H1 (cell line): ENCODE data around the gene TTBK2. TPM values are rescaled to one million over a fixed set of nuclear protein-coding genes. Genes with fewer than 3 reads are reported as not detected.

Source experiments
- CTCF ChIA-PET: fragments of 300-600 bp; sonication (Branson Sonifier 250); formaldehyde crosslinking; loops from one replicate; lab custom pipeline; 2021; ENCODE audit not compliant: partially characterized antibody; lab: Charles Lee
- POLR2A ChIA-PET: fragments of 300-600 bp; sonication (Branson Sonifier 250); formaldehyde crosslinking; loops from one replicate; lab custom pipeline; 2021; ENCODE audit warnings: inconsistent platforms; ENCODE audit not compliant: partially characterized antibody; lab: Charles Lee
- DNase-seq, 2 experiments: peaks; one replicate each; pipeline versions ENCODE4 v3.0.0 to v3.0.0-alpha.2; 2010 to 2022; ENCODE audit warnings: low spot score in 2 of 2, low read depth in 1 of 2, mixed read lengths in 1 of 2
- FAIRE-seq: peaks from 2 replicates; lab custom pipeline; 2011; peaks lifted over from hg19 to GRCh38; lab: Jason Lieb, UNC
- H2AFZ ChIP-seq: 2 replicates; pipeline ENCODE4 v1.8.1; 2012; ENCODE audit warnings: low read length, inconsistent platforms
- H2AK5ac ChIP-seq: 2 replicates; pipeline ENCODE4 v1.6.1; 2013; ENCODE audit warnings: low read depth, low read length
- H2BK120ac ChIP-seq: replicated peaks from 2 replicates; pipeline ENCODE3; 2013; ENCODE audit warnings: low read depth, low read length, inconsistent platforms
- H2BK12ac ChIP-seq: 2 replicates; pipeline ENCODE4 v1.6.1; 2013; ENCODE audit warnings: low read depth, low read length
- H2BK15ac ChIP-seq: 2 replicates; pipeline ENCODE4 v1.6.1; 2013; ENCODE audit warnings: low read length
- H2BK20ac ChIP-seq: 2 replicates; pipeline ENCODE4 v1.6.1; 2013; ENCODE audit warnings: low read length
- H2BK5ac ChIP-seq: 2 replicates; pipeline ENCODE4 v1.6.1; 2013; ENCODE audit warnings: low read depth, low read length
- H3K14ac ChIP-seq: 2 replicates; pipeline ENCODE4 v1.6.1; 2013; ENCODE audit warnings: inconsistent platforms; ENCODE audit not compliant: insufficient read length
- H3K18ac ChIP-seq: 2 replicates; pipeline ENCODE4 v1.6.1; 2013; ENCODE audit warnings: low read length; ENCODE audit errors: extremely low read depth
- H3K23ac ChIP-seq: 2 replicates; pipeline ENCODE4 v1.6.1; 2013; ENCODE audit warnings: inconsistent platforms; ENCODE audit not compliant: insufficient read length
- H3K23me2 ChIP-seq: 2 replicates; pipeline ENCODE4 v1.6.1; 2013; ENCODE audit warnings: low read depth, low read length
- H3K27ac ChIP-seq: 2 replicates; pipeline ENCODE4 v1.6.1; 2011; ENCODE audit warnings: low read depth, low read length, inconsistent platforms
- H3K27me3 ChIP-seq, 4 experiments: replicated peaks in 1 of 4; 1 replicate in 1 of 4; 2 replicates in 3 of 4; pipeline versions ENCODE4 v1.6.1 to v1.8.1; 2011 to 2013; ENCODE audit warnings: low read length in 3 of 4, mild to moderate bottlenecking in 3 of 4, inconsistent platforms in 2 of 4, mixed read lengths in 2 of 4, moderate library complexity in 1 of 4; ENCODE audit not compliant: control insufficient read depth in 3 of 4, insufficient read depth in 3 of 4; ENCODE audit errors: extremely low read depth in 1 of 4
- H3K36me3 ChIP-seq, 4 experiments: 2 replicates each; pipeline versions ENCODE4 v1.6.1 to v1.8.1; 2011 to 2013; ENCODE audit warnings: mild to moderate bottlenecking in 4 of 4, low read length in 3 of 4, moderate library complexity in 2 of 4, control low read depth in 1 of 4, inconsistent platforms in 1 of 4; ENCODE audit not compliant: insufficient read depth in 4 of 4, control insufficient read depth in 2 of 4
- H3K4ac ChIP-seq: replicated peaks from 2 replicates; pipeline ENCODE3; 2013; ENCODE audit warnings: low read length, low read depth, mixed read lengths, inconsistent platforms; ENCODE audit not compliant: insufficient read length
- H3K4me1 ChIP-seq, 4 experiments: replicated peaks in 1 of 4; 1 replicate in 1 of 4; 2 replicates in 3 of 4; pipeline versions ENCODE4 v1.6.1 to v1.8.1; 2011 to 2013; ENCODE audit warnings: low read length in 3 of 4, inconsistent platforms in 2 of 4, mixed read lengths in 1 of 4; ENCODE audit not compliant: insufficient read depth in 4 of 4, control insufficient read depth in 3 of 4
- H3K4me2 ChIP-seq, 2 experiments: 2 replicates each; pipeline versions ENCODE4 v1.6.1 to v1.8.1; 2011 to 2013; ENCODE audit warnings: low read depth in 2 of 2, low read length in 2 of 2, control low read depth in 1 of 2, inconsistent platforms in 1 of 2, mild to moderate bottlenecking in 1 of 2; ENCODE audit not compliant: insufficient read depth in 1 of 2
- H3K4me3 ChIP-seq, 4 experiments: fragments of 200-600, 300-600 bp in 1 of 4; sonication (generic), shearing (Covaris generic), sonication (Bioruptor Twin) in 1 of 4; 2 replicates each; pipeline versions ENCODE4 v1.5.1 to v1.8.1; 2011 to 2016; ENCODE audit warnings: low read length in 4 of 4, low read depth in 3 of 4, control low read depth in 2 of 4, inconsistent platforms in 2 of 4, mild to moderate bottlenecking in 2 of 4, mixed read lengths in 1 of 4, moderate library complexity in 1 of 4; ENCODE audit not compliant: insufficient read depth in 2 of 4; ENCODE audit errors: extremely low read depth in 1 of 4
- H3K56ac ChIP-seq: replicated peaks from 2 replicates; pipeline ENCODE3; 2013; ENCODE audit warnings: low read depth, mild to moderate bottlenecking, mixed read lengths, low read length, inconsistent platforms; ENCODE audit not compliant: insufficient read length
- H3K79me1 ChIP-seq: 2 replicates; pipeline ENCODE4 v1.6.1; 2013; ENCODE audit warnings: low read depth, low read length, control low read depth
- H3K79me2 ChIP-seq, 2 experiments: 2 replicates each; pipeline versions ENCODE4 v1.6.1 to v1.8.1; 2012 to 2013; ENCODE audit warnings: low read length in 2 of 2, mild to moderate bottlenecking in 2 of 2, inconsistent platforms in 1 of 2; ENCODE audit not compliant: insufficient read depth in 2 of 2, control insufficient read depth in 1 of 2
- H3K9ac ChIP-seq, 4 experiments: replicated peaks in 1 of 4; 1 replicate in 1 of 4; 2 replicates in 3 of 4; pipeline versions ENCODE4 v1.6.1 to v1.8.1; 2011 to 2013; ENCODE audit warnings: low read depth in 3 of 4, low read length in 3 of 4, control low read depth in 2 of 4, mild to moderate bottlenecking in 2 of 4, moderate library complexity in 2 of 4, inconsistent platforms in 1 of 4; ENCODE audit errors: extremely low read depth in 1 of 4
- H3K9me3 ChIP-seq, 2 experiments: 2 replicates each; pipeline versions ENCODE4 v1.6.1 to v1.8.1; 2012 to 2013; ENCODE audit warnings: mild to moderate bottlenecking in 2 of 2, moderate library complexity in 2 of 2, control low read depth in 1 of 2, inconsistent platforms in 1 of 2, low read depth in 1 of 2, low read length in 1 of 2, mixed read lengths in 1 of 2; ENCODE audit not compliant: insufficient read depth in 2 of 2
- H4K20me1 ChIP-seq, 2 experiments: replicated peaks in 1 of 2; 2 replicates each; pipeline versions ENCODE3 to v1.8.1; 2011 to 2013; ENCODE audit warnings: inconsistent platforms in 2 of 2, low read length in 2 of 2, mild to moderate bottlenecking in 1 of 2; ENCODE audit not compliant: insufficient read depth in 2 of 2, control insufficient read depth in 1 of 2
- H4K5ac ChIP-seq: 2 replicates; pipeline ENCODE4 v1.6.1; 2013; ENCODE audit warnings: low read length, low read depth, mixed read lengths, inconsistent platforms; ENCODE audit not compliant: insufficient read length
- H4K8ac ChIP-seq: 2 replicates; pipeline ENCODE4 v1.8.0; 2013; ENCODE audit warnings: mild to moderate bottlenecking, moderate library complexity, low read length, inconsistent platforms; ENCODE audit not compliant: insufficient read depth; ENCODE audit errors: extremely low read depth
- H4K91ac ChIP-seq: replicated peaks from 2 replicates; pipeline ENCODE3; 2013; ENCODE audit warnings: low read length, mixed read lengths, inconsistent platforms; ENCODE audit not compliant: insufficient read length
- CBX5 ChIP-seq: fragments of 300-800, 300-1000 bp; sonication (generic); IDR thresholded peaks from 2 replicates; pipeline ENCODE4 v1.7.1; 2016; ENCODE audit warnings: antibody characterized with exemption, low read length, low read depth
- WGBS, 2 experiments: shearing (Covaris generic) in 1 of 2; methylation state at CpG; one replicate each; pipeline versions ENCODE4 v1.1.6 to v1.1.7; 2013 to 2015; ENCODE audit warnings: low lambda C conversion rate in 2 of 2, mixed read lengths in 2 of 2, inconsistent platforms in 1 of 2, low coverage in 1 of 2, missing lambda C conversion rate in 1 of 2; ENCODE audit not compliant: insufficient replicate concordance in 2 of 2, insufficient coverage in 1 of 2, insufficient read length in 1 of 2; ENCODE audit errors: extremely low coverage in 1 of 2, missing lambda C conversion rate in 1 of 2; 5-methylcytosine and 5-hydroxymethylcytosine counted together
- polyA plus RNA-seq, 7 experiments: library from polyadenylated mRNA; depleted of rRNA in 3 of 7; stranded (reverse) in 5 of 7; unstranded in 2 of 7; fragments of >200 nt in 5 of 7; fragments of 200-250 nt in 2 of 7; gene quantifications; 1 replicate in 5 of 7; 2 replicates in 1 of 7; 4 replicates in 1 of 7; pipeline versions ENCODE4 v1.2.1 to v1.2.3, GENCODE V29; 2011 to 2013; ENCODE audit warnings: missing spikeins in 2 of 7, mixed read lengths in 2 of 7
- total RNA-seq: library from RNA; stranded (reverse); fragmentation: NEBNext Ultra II Directional; extraction: Animal tissue kit (Norgen Biotek cat#: 25700); gene quantifications from 2 replicates; pipeline ENCODE4 v1.2.1, GENCODE V29; 2021

The TTBK2 gene
- total and polyA plus RNA-seq, 2 of the 8 experiments (the other 6 are each of a cell fraction or from before 2014, with no cell fraction given): 2.7 to 18.2 TPM

- Histone ChIP-seq H2BK20ac (no peak overlapping the region), H2AFZ (no peak overlapping the region), H3K9ac (no peak overlapping the region), H3K56ac (no peak overlapping the region), H4K5ac (no peak overlapping the region), H2BK120ac (no peak overlapping the region), H3K18ac (no peak overlapping the region), H3K79me1 (no peaks in the 10 kb centered on the region), H2BK15ac (no peak overlapping the region), H4K8ac (no peak overlapping the region), H3K4me3 (no peak overlapping the region), H2BK12ac (no peak overlapping the region), H4K91ac (no peak overlapping the region), H3K4ac (no peak overlapping the region), H3K4me2 (no peak overlapping the region), H4K20me1 (no peaks in the 10 kb centered on the region), H3K36me3 (peaks cover 0 to 4% (median 0%) of the 10 kb centered on the region in 4 experiments; a peak in 1 of 8 replicates), H3K27me3 (no peaks in the 10 kb centered on the region), H3K27ac (no peak overlapping the region), H2BK5ac (no peak overlapping the region), H3K14ac (no peak overlapping the region), H3K4me1 (peaks cover 0 to 2% (median 0%) of the 10 kb centered on the region in 4 experiments; a peak in 1 of 7 replicates), H3K23ac (no peak overlapping the region), H3K79me2 (no peaks in the 10 kb centered on the region), H3K23me2 (no peaks in the 10 kb centered on the region; the same call in 1 of the 2 replicates), H2AK5ac (no peak overlapping the region), H3K9me3 (no peaks in the 10 kb centered on the region)
- no peak for FAIRE-seq
- no peak for DNase-seq
- ChIA-PET CTCF (interaction anchor here (0.5 to 1.3 kb wide), 2 partner anchors 59 to 960 kb away, joined by 4 read pairs; no protein-coding TSS in a partner anchor), POLR2A (no interaction called here)
- 93% methylated on average over 4 of the region's 4 CpGs; no CpG with 5 or more reads in 1 of the 2 experiments for WGBS, 2 experiments
- TF ChIP-seq CBX5: no peak
Observed at GRCh38 chr15:42742149-42742548, 178.4 kb downstream of the TTBK2 start.
